ENCODE measurements around the gene UCK2. TPM values are rescaled to one million over a fixed set of nuclear protein-coding genes. Genes with fewer than 3 reads are reported as not detected.

Gene UCK2
- total RNA-seq, 1 experiment from 2014 or later = 59.9 TPM

DNA sequence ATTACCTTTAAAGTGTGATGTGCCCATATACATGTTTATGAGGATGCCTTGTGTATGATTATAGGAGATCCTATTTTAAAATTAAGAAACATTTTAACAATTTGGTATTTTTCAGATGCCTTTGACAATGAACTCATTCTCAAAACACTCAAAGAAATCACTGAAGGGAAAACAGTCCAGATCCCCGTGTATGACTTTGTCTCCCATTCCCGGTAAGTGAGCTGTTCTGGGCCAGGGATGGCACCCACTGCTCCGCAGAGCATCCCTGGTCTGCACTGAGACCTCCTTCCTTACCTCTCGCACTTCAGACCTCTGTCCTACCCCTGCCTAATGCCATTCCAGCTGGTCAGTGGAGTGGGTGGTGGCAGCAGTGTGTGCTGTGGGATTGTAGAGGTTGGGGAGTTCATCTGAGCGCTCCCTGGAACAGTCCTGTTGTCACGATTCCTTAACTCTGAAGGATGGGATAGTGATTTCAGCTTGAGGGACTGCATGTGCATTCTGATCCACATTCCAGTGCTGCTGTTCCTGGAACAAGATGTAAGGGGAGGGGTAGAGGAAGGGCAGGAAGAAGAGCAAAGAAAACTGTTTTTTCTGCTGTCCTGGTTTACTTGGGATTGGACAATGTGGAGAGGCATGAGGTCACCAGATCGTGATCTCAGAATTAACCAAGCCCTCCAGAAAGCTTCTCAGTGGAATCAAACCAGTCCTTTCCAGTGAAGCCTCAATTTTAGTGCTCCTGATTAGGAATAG lies 63.9 kb downstream of the UCK2 start:
- Histone ChIP-seq H3K9me3 (ENCODE audit: insufficient read depth, low read depth) (no peaks in the 10 kb centered on the region), H3K79me2 (ENCODE audit: low read depth) (peaks cover 39% of the 10 kb centered on the region), H3K4me3 (no peak overlapping the region), H3K27me3 (ENCODE audit: insufficient read depth, low read depth) (no peaks in the 10 kb centered on the region), H2AFZ (no peak overlapping the region), H3K4me2 (no peak overlapping the region), H3K4me1 (replicated peaks; ENCODE audit: insufficient read depth) (peaks cover 20% of the 10 kb centered on the region), H4K20me1 (ENCODE audit: insufficient read depth) (peaks cover 31% of the 10 kb centered on the region), H3K27ac (no peak overlapping the region), H3F3A (ENCODE audit: insufficient read depth, low read depth) (peaks cover 7% of the 10 kb centered on the region; the same call in 1 of the 2 replicates), H3K36me3 (ENCODE audit: low read depth) (peaks cover 18% of the 10 kb centered on the region), H3K9me2 (ENCODE audit: insufficient read depth) (no peaks in the 10 kb centered on the region)
- POLR2A ChIA-PET (ENCODE audit: unreplicated experiment) = no interaction called here
- no TSS peak for BruUV-seq (replicated peaks)
- intact Hi-C loops (cut with micrococcal nuclease; ENCODE audit: unreplicated experiment) = no loop called here
- TF ChIP-seq, protein P1, sequence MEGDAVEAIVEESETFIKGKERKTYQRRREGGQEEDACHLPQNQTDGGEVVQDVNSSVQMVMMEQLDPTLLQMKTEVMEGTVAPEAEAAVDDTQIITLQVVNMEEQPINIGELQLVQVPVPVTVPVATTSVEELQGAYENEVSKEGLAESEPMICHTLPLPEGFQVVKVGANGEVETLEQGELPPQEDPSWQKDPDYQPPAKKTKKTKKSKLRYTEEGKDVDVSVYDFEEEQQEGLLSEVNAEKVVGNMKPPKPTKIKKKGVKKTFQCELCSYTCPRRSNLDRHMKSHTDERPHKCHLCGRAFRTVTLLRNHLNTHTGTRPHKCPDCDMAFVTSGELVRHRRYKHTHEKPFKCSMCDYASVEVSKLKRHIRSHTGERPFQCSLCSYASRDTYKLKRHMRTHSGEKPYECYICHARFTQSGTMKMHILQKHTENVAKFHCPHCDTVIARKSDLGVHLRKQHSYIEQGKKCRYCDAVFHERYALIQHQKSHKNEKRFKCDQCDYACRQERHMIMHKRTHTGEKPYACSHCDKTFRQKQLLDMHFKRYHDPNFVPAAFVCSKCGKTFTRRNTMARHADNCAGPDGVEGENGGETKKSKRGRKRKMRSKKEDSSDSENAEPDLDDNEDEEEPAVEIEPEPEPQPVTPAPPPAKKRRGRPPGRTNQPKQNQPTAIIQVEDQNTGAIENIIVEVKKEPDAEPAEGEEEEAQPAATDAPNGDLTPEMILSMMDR (conservative IDR thresholded peaks at IDR 0.05) = no peak
- TF ChIP-seq EZH2 (IDR thresholded peaks at IDR 0.05; ENCODE audit: low read depth) = no peak
- no peak for DNase-seq
- CTCF ChIA-PET = no interaction called here

DNA sequence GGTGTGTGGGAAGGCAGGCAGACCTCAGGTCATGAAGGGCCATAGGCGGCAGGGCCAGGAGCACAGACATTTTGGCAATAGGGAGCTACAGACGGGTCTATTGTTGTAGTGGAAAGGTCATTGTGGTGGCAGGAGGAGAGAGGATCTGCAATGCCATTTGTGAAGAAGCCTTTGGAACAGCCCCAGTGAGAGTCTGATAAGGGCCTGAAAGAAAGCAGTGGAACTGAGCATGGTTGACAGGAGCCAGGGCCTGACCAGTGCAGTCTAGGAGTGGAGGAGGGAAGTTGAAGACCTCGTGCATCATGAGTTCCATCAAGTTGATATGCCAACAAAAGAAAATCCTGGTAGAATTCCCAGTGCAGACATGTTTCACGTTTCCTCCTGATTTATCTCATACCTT lies 65.5 kb downstream of the UCK2 start:
- Histone ChIP-seq H2AFZ (no peak overlapping the region), H3K27me3 (ENCODE audit: insufficient read depth, low read depth) (no peaks in the 10 kb centered on the region), H3K4me3 (no peak overlapping the region), H3K79me2 (ENCODE audit: low read depth) (peaks cover 23% of the 10 kb centered on the region), H3K27ac (no peak overlapping the region), H3K36me3 (ENCODE audit: low read depth) (peaks cover 19% of the 10 kb centered on the region), H3K9me3 (ENCODE audit: insufficient read depth, low read depth) (no peaks in the 10 kb centered on the region), H3K9me2 (ENCODE audit: insufficient read depth) (no peaks in the 10 kb centered on the region), H4K20me1 (ENCODE audit: insufficient read depth) (peaks cover 25% of the 10 kb centered on the region), H3F3A (ENCODE audit: insufficient read depth, low read depth) (peaks cover 3% of the 10 kb centered on the region; the same call in 1 of the 2 replicates), H3K4me2 (no peak overlapping the region), H3K4me1 (replicated peaks; ENCODE audit: insufficient read depth) (peaks cover 4% of the 10 kb centered on the region)
- TF ChIP-seq, protein P1 (conservative IDR thresholded peaks at IDR 0.05) = no peak
- no peak for TF ChIP-seq EZH2 (IDR thresholded peaks at IDR 0.05; ENCODE audit: low read depth)
- DNase-seq = no peak
- ChIA-PET POLR2A (ENCODE audit: unreplicated experiment) (no interaction called here), CTCF (no interaction called here)
- no TSS peak for BruUV-seq (replicated peaks)
- intact Hi-C loops (cut with micrococcal nuclease; ENCODE audit: unreplicated experiment) = no loop called here

DNA sequence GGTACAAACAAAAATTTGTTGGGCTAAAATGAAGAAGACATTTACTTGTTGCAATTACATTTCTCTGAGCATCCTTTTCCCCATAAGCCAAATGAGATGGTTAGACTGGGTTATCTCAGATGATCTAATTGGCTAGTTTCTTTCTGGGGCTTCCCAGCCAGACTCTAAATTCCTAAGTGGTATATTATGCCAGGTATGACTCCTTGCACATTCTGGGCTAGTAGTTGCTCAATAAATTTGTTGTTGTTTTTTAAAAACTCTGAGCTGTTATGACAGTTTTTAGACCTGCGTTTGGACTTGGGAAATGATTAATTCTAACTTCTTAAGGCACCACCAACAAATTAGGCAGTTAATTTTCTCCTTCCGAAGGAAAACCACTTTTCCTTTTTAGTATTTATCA lies 66.1 kb downstream of the UCK2 start:
- peaks cover 19% of the 10 kb centered on the region for H3K36me3 ChIP-seq (ENCODE audit: low read depth)
- H3K79me2 ChIP-seq (ENCODE audit: low read depth) = peaks cover 18% of the 10 kb centered on the region
- CTCF ChIA-PET = no interaction called here

More for the DNA sequence above, 66.1 kb downstream of the UCK2 start:
- BruUV-seq (replicated peaks) = no TSS peak
- Histone ChIP-seq H3K4me3 (no peak overlapping the region), H3K27ac (no peak overlapping the region), H3F3A (ENCODE audit: insufficient read depth, low read depth) (peaks cover 2% of the 10 kb centered on the region; the same call in 1 of the 2 replicates), H3K9me3 (ENCODE audit: insufficient read depth, low read depth) (no peaks in the 10 kb centered on the region), H4K20me1 (ENCODE audit: insufficient read depth) (peaks cover 26% of the 10 kb centered on the region), H3K4me2 (no peak overlapping the region), H3K9me2 (ENCODE audit: insufficient read depth) (no peaks in the 10 kb centered on the region), H3K4me1 (replicated peaks; ENCODE audit: insufficient read depth) (no peaks in the 10 kb centered on the region), H2AFZ (no peak overlapping the region), H3K27me3 (ENCODE audit: insufficient read depth, low read depth) (no peaks in the 10 kb centered on the region)
- POLR2A ChIA-PET (ENCODE audit: unreplicated experiment) = no interaction called here
- no peak for DNase-seq
- intact Hi-C loops (cut with micrococcal nuclease; ENCODE audit: unreplicated experiment) = no loop called here
- no peak for TF ChIP-seq EZH2 (IDR thresholded peaks at IDR 0.05; ENCODE audit: low read depth)
- TF ChIP-seq, protein P1 (conservative IDR thresholded peaks at IDR 0.05) = no peak

Data from PC-9 (cell line).